Kidney (tissue), 14 donors: Measurements from ENCODE around the gene C1QTNF8. TPM values are rescaled to one million over a fixed set of nuclear protein-coding genes. Genes with fewer than 3 reads are reported as not detected.

ENCODE experiments used
- DNase-seq, 5 donors: peaks; one replicate each; pipeline ENCODE4 v3.0.0-alpha.2; 2013 to 2020
- FAIRE-seq: peaks from 2 replicates; lab custom pipeline; 2012; peaks lifted over from hg19 to GRCh38; lab: Jason Lieb, UNC
- H3K27ac ChIP-seq, 2 donors: one replicate each; pipeline ENCODE4 v1.7.0; 2013; ENCODE audit warnings: low read depth in 2 of 2, low read length in 2 of 2, inconsistent platforms in 1 of 2
- H3K27me3 ChIP-seq: one replicate; pipeline ENCODE4 v1.7.1; 2013; ENCODE audit warnings: low read length, inconsistent platforms; ENCODE audit not compliant: control insufficient read depth, insufficient read depth
- H3K36me3 ChIP-seq, 3 donors: one replicate each; pipeline versions ENCODE4 v1.7.0 to v1.7.1; 2013; ENCODE audit warnings: low read length in 3 of 3, control low read depth in 1 of 3, inconsistent platforms in 1 of 3; ENCODE audit not compliant: insufficient read depth in 3 of 3, control insufficient read depth in 2 of 3
- H3K4me1 ChIP-seq, 3 donors: one replicate each; pipeline versions ENCODE4 v1.7.0 to v1.7.1; 2013; ENCODE audit warnings: low read length in 3 of 3, inconsistent platforms in 1 of 3, low read depth in 1 of 3; ENCODE audit not compliant: control insufficient read depth in 2 of 3, insufficient read depth in 2 of 3
- H3K4me3 ChIP-seq, 3 donors: one replicate each; pipeline versions ENCODE4 v1.7.0 to v1.8.1; 2013; ENCODE audit warnings: low read length in 3 of 3, control low read depth in 1 of 3, inconsistent platforms in 1 of 3
- H3K9ac ChIP-seq, 3 donors: one replicate each; pipeline versions ENCODE4 v1.7.0 to v1.7.1; 2013; ENCODE audit warnings: low read length in 3 of 3, control low read depth in 1 of 3, inconsistent platforms in 1 of 3
- H3K9me3 ChIP-seq, 3 donors: one replicate each; pipeline versions ENCODE4 v1.7.0 to v1.7.1; 2013; ENCODE audit warnings: low read length in 3 of 3, control low read depth in 1 of 3, inconsistent platforms in 1 of 3; ENCODE audit not compliant: control insufficient read depth in 2 of 3, insufficient read depth in 1 of 3
- CTCF ChIP-seq: IDR thresholded peaks from 3 replicates; pipeline ENCODE4 v1.5.1; 2012; ENCODE audit warnings: mild to moderate bottlenecking, moderate library complexity, borderline replicate concordance; ENCODE audit not compliant: insufficient read depth; ENCODE audit errors: extremely low read depth
- intact Hi-C: fragments of 100-400 bp; cut with DNase I; formaldehyde crosslinking; loops from one replicate; pipeline ENCODE4 v1.11.1; 2022
- polyA plus RNA-seq: library from polyadenylated mRNA; stranded (reverse); fragments of 350-450 nt; fragmentation: Illumina TruSeq; extraction: RNeasy Lipid Tissue Mini Kit (QIAGEN cat#74804); gene quantifications from one replicate; pipeline ENCODE4 v1.2.3, GENCODE V29; 2014; ENCODE audit warnings: low read depth, low replicate concordance; ENCODE audit not compliant: insufficient read depth
- total RNA-seq: library from RNA; stranded (reverse); fragmentation: NEBNext Ultra II Directional; extraction: Animal tissue kit (Norgen Biotek cat#: 25700); gene quantifications from one replicate; pipeline ENCODE4 v1.2.1, GENCODE V29; 2021
- donor health status: control.
- donor health status: control.
- donor health status: control.
- donor health status: control.
- donor health status: control.
- donor health status: DM: yes; HTN: yes; CAD: no.
- donor health status: Normal renal cell carcinoma (clear cell type).

The C1QTNF8 gene
- total and polyA plus RNA-seq, 2 donors from 2014 or later, result not detected

- TF ChIP-seq CTCF, result peak; percentile 91
- intact Hi-C loops, result no loop called here
- H3K4me3 ChIP-seq, result no peak overlapping the region
- peak in 3 of 5 donors; percentile 71 to 87 (median 74) for DNase-seq
- H3K27ac ChIP-seq, result no peak overlapping the region
- no peak for FAIRE-seq
- H3K4me1 ChIP-seq, result peaks cover 0 to 2% (median 0%) of the 10 kb centered on the region in 3 donors
- no peaks in the 10 kb centered on the region for H3K36me3 ChIP-seq
- H3K9me3 ChIP-seq, result no peaks in the 10 kb centered on the region
- no peak overlapping the region for H3K9ac ChIP-seq
- no peaks in the 10 kb centered on the region for H3K27me3 ChIP-seq
These were observed 7.0 kb upstream of the C1QTNF8 start for GRCh38 chr16:1102921-1103635.

- FAIRE-seq (no peak), DNase-seq (no peak)
- no peak overlapping the region for H3K9ac ChIP-seq
- H3K4me1 ChIP-seq, result peaks cover 0 to 2% (median 0%) of the 10 kb centered on the region in 3 donors
- no peak overlapping the region for H3K4me3 ChIP-seq
- TF ChIP-seq CTCF, result no peak
- intact Hi-C loops, result no loop called here
- H3K36me3 ChIP-seq, result no peaks in the 10 kb centered on the region
- no peak overlapping the region for H3K27ac ChIP-seq
- H3K9me3 ChIP-seq, result no peaks in the 10 kb centered on the region
- no peaks in the 10 kb centered on the region for H3K27me3 ChIP-seq
These were observed 6.3 kb upstream of the C1QTNF8 start for GRCh38 chr16:1102333-1102700.

- Histone ChIP-seq H3K27me3 (no peaks in the 10 kb centered on the region), H3K4me1 (peaks cover 0 to 2% (median 0%) of the 10 kb centered on the region in 3 donors), H3K36me3 (no peaks in the 10 kb centered on the region), H3K9me3 (no peaks in the 10 kb centered on the region), H3K4me3 (no peak overlapping the region), H3K9ac (no peak overlapping the region), H3K27ac (no peak overlapping the region)
- intact Hi-C loops, result no loop called here
- TF ChIP-seq CTCF, result no peak
- DNase-seq (no peak), FAIRE-seq (no peak)
These were observed 5.7 kb upstream of the C1QTNF8 start for GRCh38 chr16:1101573-1102332.
